GM19238 (cell line): ENCODE measurements around the gene SMIM14.
"Not testable (repeated sequence)": the region's sequence is repeated elsewhere in the genome, so short reads cannot be mapped to it uniquely, and the experiment has no call there.

Source experiments
- DNase-seq: peaks from one replicate; pipeline ENCODE4 v3.0.0; 2011; ENCODE audit warnings: low spot score; ENCODE audit not compliant: insufficient read length

Gene SMIM14

GRCh38 chr4:39638354-39639239 is at the start of gene SMIM14:
TSS of gene SMIM14 (minus strand) at chr4:39638865. CDS start at chr4:39605145, 33,720 bp downstream.
- peak; percentile 80 for DNase-seq

- no peak for DNase-seq
Measured at GRCh38 chr4:39687014-39687413, 48.3 kb upstream of the SMIM14 start.

- no peak for DNase-seq
Measured at GRCh38 chr4:39685990-39686389, 47.3 kb upstream of the SMIM14 start.

GRCh38 chr4:39682138-39682537 is 43.5 kb upstream of the SMIM14 start:
- no peak for DNase-seq

- DNase-seq: not testable (repeated sequence)
Measured at GRCh38 chr4:39681003-39681402, 42.3 kb upstream of the SMIM14 start.

- not testable (repeated sequence) for DNase-seq
Measured at GRCh38 chr4:39675681-39676080, 37.0 kb upstream of the SMIM14 start.

GRCh38 chr4:39670296-39670695 is 31.6 kb upstream of the SMIM14 start:
- not testable (repeated sequence) for DNase-seq

- DNase-seq: no peak
Measured at GRCh38 chr4:39668887-39669286, 30.2 kb upstream of the SMIM14 start.

GRCh38 chr4:39667706-39668105 is 29.0 kb upstream of the SMIM14 start:
- DNase-seq: no peak

- DNase-seq: no peak
Measured at GRCh38 chr4:39664828-39665731, 26.4 kb upstream of the SMIM14 start.

GRCh38 chr4:39662683-39663082 is 24.0 kb upstream of the SMIM14 start:
- DNase-seq: no peak

- no peak for DNase-seq
Measured at GRCh38 chr4:39660757-39661156, 22.1 kb upstream of the SMIM14 start.

- DNase-seq: no peak
Measured at GRCh38 chr4:39660045-39660444, 21.4 kb upstream of the SMIM14 start.

- no peak for DNase-seq
Measured at GRCh38 chr4:39658756-39659155, 20.1 kb upstream of the SMIM14 start.

GRCh38 chr4:39657465-39657864 is 18.8 kb upstream of the SMIM14 start:
- no peak for DNase-seq

- DNase-seq: not testable (repeated sequence)
Measured at GRCh38 chr4:39656638-39657037, 18.0 kb upstream of the SMIM14 start.

GRCh38 chr4:39655876-39656275 is 17.2 kb upstream of the SMIM14 start:
- DNase-seq: no peak

- no peak for DNase-seq
Measured at GRCh38 chr4:39655211-39655610, 16.5 kb upstream of the SMIM14 start.

GRCh38 chr4:39651586-39651985 is 12.9 kb upstream of the SMIM14 start:
- not testable (repeated sequence) for DNase-seq

GRCh38 chr4:39649639-39650265 is 11.1 kb upstream of the SMIM14 start:
- no peak for DNase-seq

- no peak for DNase-seq
Measured at GRCh38 chr4:39648827-39649558, 10.3 kb upstream of the SMIM14 start.
